Islet of Langerhans (tissue), 1 donor: ENCODE measurements around the gene CDS1.
"Not testable (repeated sequence)": the region's sequence is repeated elsewhere in the genome, so short reads cannot be mapped to it uniquely, and the experiment has no call there.

ENCODE experiments used
- FAIRE-seq: peaks from one replicate; lab custom pipeline; 2011; peaks lifted over from hg19 to GRCh38; lab: Jason Lieb, UNC

The CDS1 gene

GRCh38 chr4:84611531-84611930, 28.6 kb downstream of the CDS1 start:
- FAIRE-seq: no peak

GRCh38 chr4:84614891-84615290, 32.0 kb downstream of the CDS1 start:
- no peak for FAIRE-seq

- FAIRE-seq: no peak
Observed at GRCh38 chr4:84615355-84615754, 32.4 kb downstream of the CDS1 start.

- no peak for FAIRE-seq
Observed at GRCh38 chr4:84622959-84623358, 40.0 kb downstream of the CDS1 start.

- FAIRE-seq: no peak
Observed at GRCh38 chr4:84623661-84624060, 40.7 kb downstream of the CDS1 start.

GRCh38 chr4:84626673-84627072, 43.7 kb downstream of the CDS1 start:
- FAIRE-seq: peak; percentile 99

GRCh38 chr4:84631573-84631972, 48.6 kb downstream of the CDS1 start:
- FAIRE-seq: no peak

GRCh38 chr4:84632092-84632491, 49.2 kb downstream of the CDS1 start:
- FAIRE-seq: no peak

GRCh38 chr4:84634961-84635360, 52.0 kb downstream of the CDS1 start:
- FAIRE-seq: no peak

GRCh38 chr4:84638092-84638491, 55.2 kb downstream of the CDS1 start:
- FAIRE-seq: no peak

GRCh38 chr4:84639145-84639544, 56.2 kb downstream of the CDS1 start:
- no peak for FAIRE-seq

- FAIRE-seq: no peak
Observed at GRCh38 chr4:84644087-84644486, 61.2 kb downstream of the CDS1 start.

- no peak for FAIRE-seq
Observed at GRCh38 chr4:84647312-84647884, 64.5 kb downstream of the CDS1 start.

- FAIRE-seq: no peak
Observed at GRCh38 chr4:84648178-84648577, 65.3 kb downstream of the CDS1 start.

GRCh38 chr4:84648863-84649647, 66.1 kb downstream of the CDS1 start:
- FAIRE-seq: no peak

GRCh38 chr4:84651499-84651898, 68.6 kb downstream of the CDS1 start:
- no peak for FAIRE-seq

- no peak for FAIRE-seq
Observed at GRCh38 chr4:84652478-84652877, 69.6 kb downstream of the CDS1 start.

GRCh38 chr4:84660606-84661005, 77.7 kb downstream of the CDS1 start:
- FAIRE-seq: no peak

GRCh38 chr4:84661191-84661939, 78.4 kb downstream of the CDS1 start:
- no peak for FAIRE-seq

- not testable (repeated sequence) for FAIRE-seq
Observed at GRCh38 chr4:84664767-84665166, 81.8 kb downstream of the CDS1 start.

- FAIRE-seq: no peak
Observed at GRCh38 chr4:84666439-84666838, 83.5 kb downstream of the CDS1 start.

- FAIRE-seq: no peak
Observed at GRCh38 chr4:84669201-84669600, 86.3 kb downstream of the CDS1 start.

GRCh38 chr4:84672177-84672576, 89.2 kb downstream of the CDS1 start:
- no peak for FAIRE-seq
